ENCODE data around the gene DOP1A.
A peak's percentile ranks its signal among the peaks of the same experiment; 100 is the strongest.
"Not testable (repeated sequence)": the region's sequence is repeated elsewhere in the genome, so short reads cannot be mapped to it uniquely, and the experiment has no call there.

The DOP1A gene

GRCh38 chr6:83155794-83156193 lies 88.3 kb downstream of the DOP1A start:
- no peak for DNase-seq (ENCODE audit: low spot score)

DNA sequence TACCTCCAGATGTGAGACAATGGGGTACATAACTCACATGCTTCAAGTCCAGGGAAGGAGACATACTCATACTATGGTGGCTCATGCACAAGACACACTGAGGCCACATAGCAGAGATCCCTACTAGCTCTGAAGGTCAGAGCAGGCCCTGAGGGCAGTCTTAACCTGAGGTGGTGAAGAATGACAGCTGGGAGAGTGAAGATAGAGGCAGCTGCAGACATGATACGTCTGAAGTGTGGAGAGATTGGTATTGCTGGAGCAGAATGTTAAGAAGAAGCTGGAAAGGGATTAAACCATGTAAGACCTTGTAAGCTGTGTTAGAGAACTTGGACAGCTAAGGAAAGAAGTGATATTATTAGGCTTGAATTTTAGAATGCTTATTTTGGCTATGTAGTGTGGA lies 92.7 kb downstream of the DOP1A start:
- no peak for DNase-seq (ENCODE audit: low spot score)

DNA sequence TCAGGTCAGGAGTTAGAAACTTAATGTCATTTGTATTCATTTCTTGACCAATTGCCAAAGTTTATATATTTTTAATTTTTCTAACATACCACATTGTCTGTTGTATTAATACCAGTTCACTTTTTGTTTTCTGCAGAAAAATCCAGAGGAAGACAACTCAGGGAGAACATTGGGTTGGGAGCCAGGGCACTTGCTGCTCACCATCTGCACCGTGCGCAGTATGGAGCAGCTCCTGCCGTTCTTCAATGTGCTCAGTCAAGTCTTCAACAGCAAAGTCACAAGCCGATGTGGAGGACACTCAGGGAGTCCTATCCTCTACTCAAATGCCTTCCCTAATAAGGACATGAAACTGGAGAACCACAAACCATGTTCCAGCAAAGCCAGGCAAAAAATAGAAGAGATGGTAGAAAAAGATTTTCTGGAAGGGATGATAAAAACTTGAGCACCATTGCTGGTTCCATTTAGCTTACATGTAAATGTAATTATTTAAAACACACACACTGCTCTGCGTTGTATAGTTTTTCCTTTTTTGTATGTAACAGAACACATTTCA lies 100.3 kb downstream of the DOP1A start:
- no peak for DNase-seq (ENCODE audit: low spot score)

DNA sequence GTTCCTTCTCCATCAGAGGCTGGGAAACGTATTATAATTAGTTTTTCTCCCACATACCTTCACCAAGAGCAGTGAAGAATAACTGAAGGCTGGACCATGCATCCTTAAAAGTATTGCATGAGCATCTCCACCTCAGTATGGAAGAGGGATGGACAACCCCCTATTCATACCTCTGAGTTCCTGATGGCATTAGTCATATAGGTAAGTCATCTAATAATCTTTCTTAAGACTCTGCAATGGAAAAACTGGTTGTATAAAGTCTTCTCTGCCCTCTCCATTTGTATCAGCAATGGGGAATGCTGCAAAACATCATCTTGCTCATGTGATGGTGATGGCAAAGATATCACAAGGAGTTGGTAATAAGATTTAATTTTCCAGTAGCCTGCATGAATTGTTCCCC lies 101.1 kb downstream of the DOP1A start:
- DNase-seq (ENCODE audit: low spot score): no peak

GRCh38 chr6:83169106-83169505 lies 101.6 kb downstream of the DOP1A start:
- DNase-seq (ENCODE audit: low spot score): no peak

DNA sequence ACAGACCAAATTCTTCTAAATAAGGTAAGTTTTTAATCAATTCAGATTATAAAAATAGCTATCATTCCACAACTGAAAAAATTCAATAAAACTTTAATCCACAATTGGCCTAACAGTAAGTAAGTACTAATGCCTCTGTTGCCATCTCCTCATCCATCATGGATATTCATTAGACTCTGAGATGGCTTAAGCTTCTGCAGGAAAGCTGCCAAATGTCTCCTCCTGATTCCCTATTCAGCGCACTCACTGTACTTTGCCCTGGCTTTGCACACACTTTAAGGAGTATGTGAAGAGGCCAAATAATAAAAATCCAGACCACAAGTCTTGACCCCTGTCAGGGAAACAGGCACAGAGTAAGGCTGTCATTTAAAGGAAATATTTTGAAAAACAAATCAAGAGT lies 102.0 kb downstream of the DOP1A start:
- DNase-seq (ENCODE audit: low spot score): no peak

GRCh38 chr6:83176246-83176645 lies 108.8 kb downstream of the DOP1A start:
- DNase-seq (ENCODE audit: low spot score): no peak

- no peak for DNase-seq (ENCODE audit: low spot score)
These were observed 113.0 kb downstream of the DOP1A start for GRCh38 chr6:83180426-83180950.

DNA sequence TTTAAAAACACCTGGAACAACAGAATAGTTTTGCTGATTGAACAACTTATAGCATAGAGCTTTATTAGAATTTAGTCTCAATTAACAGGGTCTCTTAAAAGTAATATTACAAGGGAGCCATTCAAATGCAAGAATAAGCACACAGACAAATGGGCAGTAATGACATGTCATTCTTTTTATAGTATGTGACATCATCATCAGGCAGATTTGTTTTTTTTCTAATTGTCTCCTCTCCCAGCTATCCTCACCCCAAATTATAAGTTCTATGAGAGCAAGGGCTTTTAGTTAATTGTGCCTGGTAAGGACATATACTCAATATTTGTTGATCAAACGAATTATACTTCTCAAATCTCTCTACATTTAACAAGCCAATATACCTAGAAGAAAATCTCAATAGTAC lies 114.6 kb downstream of the DOP1A start:
- DNase-seq (ENCODE audit: low spot score): no peak

DNA sequence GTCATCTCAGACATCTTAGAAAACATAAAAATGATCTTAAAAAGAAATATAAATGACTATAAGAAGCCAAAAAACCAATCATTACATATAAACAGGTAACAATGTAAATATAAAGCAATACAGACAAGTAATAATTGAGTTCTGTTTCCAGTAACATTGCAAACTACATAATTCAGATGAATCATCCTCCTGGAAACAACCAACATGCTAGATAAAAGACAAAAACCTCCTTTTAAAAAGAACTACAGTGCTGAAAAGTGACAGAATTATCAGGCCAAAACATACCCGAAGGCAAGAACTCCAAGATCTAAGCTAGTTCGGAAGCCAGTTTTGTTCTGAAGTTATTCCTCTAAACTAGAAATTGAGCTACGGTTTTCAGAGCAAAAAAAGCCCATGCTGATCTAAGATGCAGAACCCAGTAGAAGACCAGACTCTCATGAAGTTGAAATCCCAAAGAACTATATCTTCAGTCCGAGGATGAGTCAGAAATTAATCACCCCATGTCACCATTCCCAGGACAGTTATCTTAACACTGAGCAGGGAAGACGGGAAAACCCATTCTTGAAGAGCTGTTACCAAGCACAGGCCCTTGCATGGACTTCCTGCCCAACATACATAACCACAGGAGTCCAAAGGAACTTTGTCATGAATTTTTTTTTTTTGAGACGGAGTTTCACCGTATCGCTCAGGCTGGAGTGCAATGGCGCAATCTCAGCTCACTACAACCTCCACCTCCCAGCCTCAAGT lies 115.8 kb downstream of the DOP1A start:
- no peak for DNase-seq (ENCODE audit: low spot score)

GRCh38 chr6:83185096-83185495 lies 117.6 kb downstream of the DOP1A start:
- DNase-seq (ENCODE audit: low spot score): no peak

GRCh38 chr6:83188501-83188900 lies 121.0 kb downstream of the DOP1A start:
- no peak for DNase-seq (ENCODE audit: low spot score)

- no peak for DNase-seq (ENCODE audit: low spot score)
These were observed 123.2 kb downstream of the DOP1A start for GRCh38 chr6:83190626-83191025.

- DNase-seq (ENCODE audit: low spot score): not testable (repeated sequence)
These were observed 124.5 kb downstream of the DOP1A start for GRCh38 chr6:83191974-83192373.

DNA sequence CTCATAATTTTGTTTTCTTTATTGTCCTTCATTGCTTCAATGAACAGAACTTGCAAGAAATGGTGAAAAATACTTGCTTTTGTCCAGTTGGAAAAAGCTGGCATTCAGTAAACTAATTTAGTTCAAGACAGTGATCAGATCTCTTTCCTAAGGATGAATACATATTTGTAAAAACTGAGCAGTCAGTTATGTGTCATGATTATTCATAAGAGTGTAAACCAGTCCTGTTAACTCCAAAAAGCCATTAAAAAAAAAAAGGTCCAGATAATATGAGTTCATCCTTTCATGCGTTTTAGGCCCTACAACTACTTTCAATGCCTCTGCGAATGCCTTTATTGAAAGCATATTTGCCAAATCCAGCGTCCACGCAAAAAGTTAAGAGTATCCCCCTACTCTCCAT lies 125.0 kb downstream of the DOP1A start:
- DNase-seq (ENCODE audit: low spot score): no peak

GRCh38 chr6:83192871-83193746 lies 125.6 kb downstream of the DOP1A start, which contains the start of the genes PGM3 and RWDD2A:
Gene PGM3 (minus strand): TSS chr6:83193265. CDS start chr6:83191012, 2,253 bp downstream.
Gene RWDD2A (plus strand): TSS chr6:83193357. CDS start chr6:83194452, 1,095 bp downstream.
- peak; percentile 99 for DNase-seq (ENCODE audit: low spot score)

DNA sequence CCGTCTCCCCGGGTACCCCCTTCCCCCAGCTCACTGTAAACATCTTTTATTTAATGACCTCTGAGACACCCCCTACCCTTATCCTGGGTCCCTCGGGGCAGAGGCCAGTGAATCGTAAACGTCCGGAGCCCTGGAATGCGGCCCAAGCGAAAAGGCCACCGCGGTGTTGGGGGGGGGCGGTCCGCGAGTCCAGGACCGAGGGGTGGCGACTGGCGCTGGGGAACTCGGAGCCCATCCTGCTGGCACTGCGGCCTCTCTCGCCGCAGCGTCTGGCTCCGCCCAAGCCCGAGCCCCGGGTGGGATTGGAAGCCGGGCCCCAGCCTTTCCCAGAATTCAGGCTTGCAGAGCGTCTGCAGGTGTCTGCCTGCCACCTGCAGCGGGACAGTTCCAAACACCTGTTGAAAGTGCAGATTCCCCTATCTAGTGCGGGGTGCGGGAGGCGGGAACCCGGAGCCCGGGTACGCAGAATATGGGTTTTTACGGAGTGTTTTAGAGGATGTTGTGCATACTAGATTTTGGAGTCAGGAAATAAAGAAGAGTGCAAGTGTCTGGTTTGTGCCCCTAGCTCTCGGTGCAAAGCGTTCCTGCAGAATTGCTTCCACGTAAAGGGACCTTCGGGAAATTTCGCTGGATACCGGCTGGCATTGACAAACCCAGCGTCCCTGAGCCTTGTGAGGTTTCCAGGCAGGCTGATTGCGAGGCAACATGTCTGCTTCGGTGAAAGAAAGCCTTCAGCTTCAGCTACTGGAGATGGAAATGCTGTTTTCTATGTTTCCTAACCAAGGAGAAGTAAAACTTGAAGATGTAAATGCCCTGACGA lies 126.5 kb downstream of the DOP1A start:
- DNase-seq (ENCODE audit: low spot score): peak; percentile 87

GRCh38 chr6:83198486-83199172 lies 131.2 kb downstream of the DOP1A start:
- DNase-seq (ENCODE audit: low spot score): no peak

DNA sequence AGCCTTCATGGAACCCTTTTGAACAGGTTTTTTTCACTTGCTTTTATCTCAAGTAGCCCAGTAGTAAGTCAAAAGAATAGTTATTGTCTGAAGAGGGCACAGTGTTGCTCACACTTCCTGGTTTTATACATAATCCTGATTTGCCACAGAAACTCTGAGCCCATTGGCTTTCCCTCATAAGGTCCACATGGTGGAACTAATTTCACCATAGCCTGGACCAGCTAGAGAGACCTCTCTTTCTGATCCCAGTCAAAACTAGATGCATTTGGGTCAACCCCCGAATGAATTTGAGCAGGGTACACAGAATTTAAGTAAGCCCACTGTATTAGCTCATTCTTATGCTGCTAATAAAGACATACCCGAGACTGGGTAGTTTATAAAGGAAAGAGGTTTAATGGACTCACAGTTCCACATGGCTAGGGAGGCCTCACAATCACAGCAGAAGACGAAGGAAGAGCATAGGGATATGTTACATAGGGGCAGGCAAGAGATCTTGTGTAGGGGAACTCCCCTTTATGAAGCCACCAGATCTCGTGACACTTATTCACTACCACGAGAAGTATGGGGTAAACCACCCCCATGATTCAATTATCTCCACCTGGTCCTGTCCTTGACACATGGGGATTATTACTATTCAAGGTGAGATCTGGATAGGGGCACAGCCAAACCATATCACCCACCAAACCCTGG lies 131.8 kb downstream of the DOP1A start:
- DNase-seq (ENCODE audit: low spot score): no peak

DNA sequence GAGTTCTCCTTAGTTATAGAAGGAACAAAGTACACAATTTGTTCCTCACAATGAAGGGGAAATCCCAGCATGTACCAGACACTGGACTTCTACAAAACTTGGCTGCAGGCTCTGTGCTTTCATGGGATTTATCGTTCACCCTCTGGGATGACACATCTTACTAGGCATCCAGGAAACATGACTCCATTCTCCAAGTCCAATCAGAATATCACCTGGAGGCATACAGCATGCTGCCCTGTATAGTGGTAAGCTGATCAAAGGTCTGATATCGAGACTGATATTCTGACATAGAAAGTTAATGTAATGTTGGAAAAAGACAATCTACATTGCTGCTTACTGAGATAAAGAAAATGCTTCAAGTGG lies 132.4 kb downstream of the DOP1A start:
- no peak for DNase-seq (ENCODE audit: low spot score)

DNA sequence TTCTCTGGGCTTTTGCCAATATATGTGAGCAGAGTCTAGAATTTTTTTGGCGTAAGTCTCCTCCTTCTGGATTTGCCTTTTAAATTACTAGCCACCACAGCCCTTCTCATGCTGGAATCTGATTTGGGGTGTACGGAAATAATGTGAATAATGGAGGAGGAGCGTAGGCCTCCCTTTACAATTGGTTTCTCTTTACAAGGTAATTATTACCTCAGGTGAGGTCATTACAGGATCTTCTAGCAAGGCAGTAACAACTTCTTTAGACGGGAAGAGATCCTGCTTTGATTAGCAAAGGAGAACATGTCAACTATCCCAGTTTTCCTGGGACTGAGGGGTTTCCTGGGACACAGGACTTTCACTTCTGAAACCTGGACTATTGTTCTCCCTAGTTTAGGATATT lies 134.6 kb downstream of the DOP1A start:
- DNase-seq (ENCODE audit: low spot score): no peak
